Colonic mucosa (tissue), 4 donors: ENCODE data around the gene MYLK. TPM values are rescaled to one million over a fixed set of nuclear protein-coding genes. Genes with fewer than 3 reads are reported as not detected.
"Not testable (repeated sequence)": the region's sequence is repeated elsewhere in the genome, so short reads cannot be mapped to it uniquely, and the experiment has no call there.

Experiments used
- DNase-seq: peaks from one replicate; pipeline ENCODE4 v3.0.0-alpha.2; 2020
- H3K27ac ChIP-seq: fragments of 200-600 bp; one replicate; pipeline ENCODE4 v1.8.0; 2021
- H3K27me3 ChIP-seq: fragments of 200-600 bp; one replicate; pipeline ENCODE4 v1.8.0; 2021
- H3K36me3 ChIP-seq: fragments of 200-600 bp; one replicate; pipeline ENCODE4 v1.8.0; 2021
- H3K4me1 ChIP-seq: fragments of 200-600 bp; one replicate; pipeline ENCODE4 v1.8.0; 2021; ENCODE audit warnings: mild to moderate bottlenecking
- H3K4me3 ChIP-seq: fragments of 200-600 bp; one replicate; pipeline ENCODE4 v1.8.0; 2021
- H3K9ac ChIP-seq, 2 donors: one replicate each; pipeline ENCODE4 v1.7.0; 2013; ENCODE audit warnings: control low read depth in 2 of 2, low read depth in 2 of 2, low read length in 2 of 2
- H3K9me3 ChIP-seq: fragments of 200-600 bp; one replicate; pipeline ENCODE4 v1.8.0; 2021
- CTCF ChIP-seq: fragments of 200-600 bp; IDR thresholded peaks from one replicate; pipeline ENCODE4 v1.8.0; 2022; ENCODE audit warnings: antibody characterized with exemption, mild to moderate bottlenecking
- intact Hi-C: fragments of 100-400 bp; cut with DNase I; formaldehyde crosslinking; loops from one replicate; pipeline ENCODE4 v1.14.1; 2022
- total RNA-seq, 2 donors: library from RNA; stranded (reverse); fragmentation: NEBNext Ultra II Directional in 1 of 2; extraction: Animal tissue kit (Norgen Biotek cat#: 25700) in 1 of 2; gene quantifications; one replicate each; pipeline ENCODE4 v1.2.1, GENCODE V29; 2021
- donor health status: healthy.
- donor health status: DM: no; HTN: no; CAD: no.
- donor health status: DM: no; HTN: no; CAD: no.

The MYLK gene
- total RNA-seq, 2 donors from 2014 or later, result 58.8 to 267 TPM

GRCh38 chr3:123616593-123616992, 267.5 kb downstream of the MYLK start:
- no peak overlapping the region for H3K27ac ChIP-seq
- no peaks in the 10 kb centered on the region for H3K9me3 ChIP-seq
- H3K4me1 ChIP-seq, result no peaks in the 10 kb centered on the region
- intact Hi-C loops, result no loop called here
- TF ChIP-seq CTCF, result no peak
- DNase-seq, result no peak
- H3K36me3 ChIP-seq, result no peaks in the 10 kb centered on the region
- no peaks in the 10 kb centered on the region for H3K27me3 ChIP-seq
- no peak overlapping the region for H3K4me3 ChIP-seq
- H3K9ac ChIP-seq, result no peak overlapping the region

- intact Hi-C loops, result no loop called here
- TF ChIP-seq CTCF, result no peak
- no peak for DNase-seq
- Histone ChIP-seq H3K36me3 (no peaks in the 10 kb centered on the region), H3K27ac (no peak overlapping the region), H3K4me1 (no peaks in the 10 kb centered on the region), H3K9me3 (no peaks in the 10 kb centered on the region), H3K27me3 (no peaks in the 10 kb centered on the region), H3K4me3 (no peak overlapping the region), H3K9ac (no peak overlapping the region)
Observed at GRCh38 chr3:123613543-123613942, 270.6 kb downstream of the MYLK start.

GRCh38 chr3:123611674-123612073, 272.5 kb downstream of the MYLK start:
- H3K9ac ChIP-seq, H3K4me1 ChIP-seq, H3K9me3 ChIP-seq, H3K36me3 ChIP-seq, H3K27ac ChIP-seq, H3K4me3 ChIP-seq, H3K27me3 ChIP-seq, DNase-seq, intact Hi-C loops: not testable (repeated sequence)

GRCh38 chr3:123611082-123611481, 273.1 kb downstream of the MYLK start:
- no peak overlapping the region for H3K27ac ChIP-seq
- no peaks in the 10 kb centered on the region for H3K4me1 ChIP-seq
- H3K4me3 ChIP-seq, result no peak overlapping the region
- no peaks in the 10 kb centered on the region for H3K9me3 ChIP-seq
- intact Hi-C loops, result no loop called here
- no peaks in the 10 kb centered on the region for H3K36me3 ChIP-seq
- TF ChIP-seq CTCF, result no peak
- no peak overlapping the region for H3K9ac ChIP-seq
- DNase-seq, result no peak
- H3K27me3 ChIP-seq, result no peaks in the 10 kb centered on the region

GRCh38 chr3:123610331-123610730, 273.8 kb downstream of the MYLK start:
- DNase-seq, result no peak
- H3K36me3 ChIP-seq, result no peaks in the 10 kb centered on the region
- H3K27me3 ChIP-seq, result no peaks in the 10 kb centered on the region
- H3K9me3 ChIP-seq, result no peaks in the 10 kb centered on the region
- no peak overlapping the region for H3K27ac ChIP-seq
- intact Hi-C loops, result no loop called here
- no peaks in the 10 kb centered on the region for H3K4me1 ChIP-seq
- no peak overlapping the region for H3K9ac ChIP-seq
- H3K4me3 ChIP-seq, result no peak overlapping the region
- no peak for TF ChIP-seq CTCF

- Histone ChIP-seq H3K4me1 (no peaks in the 10 kb centered on the region), H3K27ac (no peak overlapping the region), H3K27me3 (no peaks in the 10 kb centered on the region), H3K9me3 (no peaks in the 10 kb centered on the region), H3K4me3 (no peak overlapping the region), H3K9ac (no peak overlapping the region), H3K36me3 (no peaks in the 10 kb centered on the region)
- intact Hi-C loops, result no loop called here
- DNase-seq, result no peak
- TF ChIP-seq CTCF, result no peak
Observed at GRCh38 chr3:123609063-123609462, 275.1 kb downstream of the MYLK start.
